Trophoblast cell (in vitro differentiated cells and primary cell): ENCODE measurements around the gene EDC4.

ENCODE experiments used
- DNase-seq, 2 donors: peaks; one replicate each; pipeline ENCODE4 v3.0.0-alpha.2; 2016
- H2AFZ ChIP-seq: 2 replicates; pipeline ENCODE4 v1.6.1; 2013; ENCODE audit warnings: low read length, moderate library complexity, mild to moderate bottlenecking; ENCODE audit not compliant: insufficient read depth, poor library complexity
- H2AK5ac ChIP-seq: 2 replicates; pipeline ENCODE4 v1.6.1; 2013; ENCODE audit warnings: mild to moderate bottlenecking, low read length
- H2BK120ac ChIP-seq: 2 replicates; pipeline ENCODE4 v1.6.1; 2013; ENCODE audit warnings: low read length, mild to moderate bottlenecking, moderate library complexity; ENCODE audit not compliant: insufficient read depth, poor library complexity
- H2BK12ac ChIP-seq: 2 replicates; pipeline ENCODE4 v1.6.1; 2013; ENCODE audit warnings: mild to moderate bottlenecking, low read length, moderate library complexity
- H2BK5ac ChIP-seq: 2 replicates; pipeline ENCODE4 v1.6.1; 2013; ENCODE audit warnings: low read length, low read depth, moderate library complexity, mild to moderate bottlenecking; ENCODE audit not compliant: poor library complexity
- H3K14ac ChIP-seq: 2 replicates; pipeline ENCODE4 v1.6.1; 2013; ENCODE audit warnings: mild to moderate bottlenecking, low read length
- H3K18ac ChIP-seq: 2 replicates; pipeline ENCODE4 v1.6.1; 2013; ENCODE audit warnings: mild to moderate bottlenecking, low read length
- H3K23ac ChIP-seq: 2 replicates; pipeline ENCODE4 v1.6.1; 2013; ENCODE audit warnings: low read length
- H3K27ac ChIP-seq: 2 replicates; pipeline ENCODE4 v1.5.1; 2013; ENCODE audit warnings: low read depth, mild to moderate bottlenecking, inconsistent platforms, low read length, moderate library complexity
- H3K27me3 ChIP-seq: 2 replicates; pipeline ENCODE4 v1.6.1; 2013; ENCODE audit warnings: inconsistent platforms, mild to moderate bottlenecking, low read length, moderate library complexity; ENCODE audit not compliant: insufficient read depth
- H3K36me3 ChIP-seq, 2 experiments: 1 replicate in 1 of 2; 2 replicates in 1 of 2; pipeline ENCODE4 v1.6.1; 2013; ENCODE audit warnings: low read length in 2 of 2, mild to moderate bottlenecking in 2 of 2, moderate library complexity in 1 of 2; ENCODE audit not compliant: insufficient read depth in 2 of 2, control insufficient read depth in 1 of 2
- H3K4ac ChIP-seq: 2 replicates; pipeline ENCODE4 v1.6.1; 2013; ENCODE audit warnings: low read depth, mild to moderate bottlenecking, low read length, moderate library complexity
- H3K4me1 ChIP-seq, 2 experiments: 1 replicate in 1 of 2; 2 replicates in 1 of 2; pipeline ENCODE4 v1.6.1; 2013; ENCODE audit warnings: low read length in 2 of 2, mild to moderate bottlenecking in 2 of 2, moderate library complexity in 1 of 2; ENCODE audit not compliant: insufficient read depth in 2 of 2, control insufficient read depth in 1 of 2
- H3K4me2 ChIP-seq: 2 replicates; pipeline ENCODE4 v1.6.1; 2013; ENCODE audit warnings: inconsistent platforms, mild to moderate bottlenecking, low read length, moderate library complexity
- H3K4me3 ChIP-seq: 2 replicates; pipeline ENCODE4 v1.5.1; 2013; ENCODE audit warnings: mild to moderate bottlenecking, low read depth, low read length, inconsistent platforms
- H3K79me1 ChIP-seq: one replicate; pipeline ENCODE4 v1.6.1; 2013; ENCODE audit warnings: low read length
- H3K79me2 ChIP-seq: 2 replicates; pipeline ENCODE4 v1.6.1; 2013; ENCODE audit warnings: low read length, mild to moderate bottlenecking; ENCODE audit not compliant: control insufficient read depth, insufficient read depth, poor library complexity
- H3K9ac ChIP-seq: 2 replicates; pipeline ENCODE4 v1.6.1; 2013; ENCODE audit warnings: mild to moderate bottlenecking, low read length
- H3K9me3 ChIP-seq: 2 replicates; pipeline ENCODE4 v1.6.1; 2013; ENCODE audit warnings: low read depth, mild to moderate bottlenecking, control low read depth, inconsistent platforms, low read length; ENCODE audit not compliant: insufficient read depth
- H4K12ac ChIP-seq: 2 replicates; pipeline ENCODE4 v1.6.1; 2013; ENCODE audit warnings: low read depth, mild to moderate bottlenecking, low read length, moderate library complexity
- H4K8ac ChIP-seq: 2 replicates; pipeline ENCODE4 v1.6.1; 2013; ENCODE audit warnings: low read depth, mild to moderate bottlenecking, low read length, moderate library complexity
- H4K91ac ChIP-seq: one replicate; pipeline ENCODE4 v1.6.1; 2013; ENCODE audit warnings: low read depth, mild to moderate bottlenecking, low read length, moderate library complexity
- WGBS: extraction: QIAGEN DNeasy Blood & Tissue Kit; methylation state at CpG from one replicate; pipeline ENCODE4 v1.1.7; 2013; ENCODE audit warnings: missing lambda C conversion rate; ENCODE audit not compliant: insufficient read length, insufficient coverage; ENCODE audit errors: extremely low coverage; 5-methylcytosine and 5-hydroxymethylcytosine counted together

The EDC4 gene

GRCh38 chr16:67892375-67892774 lies 19.5 kb downstream of the EDC4 start:
- H3K23ac ChIP-seq, result no peak overlapping the region
- H3K4me1 ChIP-seq, result peaks cover 5 to 8% of the 10 kb centered on the region in 2 experiments
- no CpG with 5 or more reads among the region's 5 CpGs for WGBS
- no peak overlapping the region for H3K27ac ChIP-seq
- H3K79me1 ChIP-seq, result peaks cover 6% of the 10 kb centered on the region
- peaks cover 8% of the 10 kb centered on the region for H3K79me2 ChIP-seq
- H3K4me3 ChIP-seq, result no peak overlapping the region
- H2AK5ac ChIP-seq, result no peak overlapping the region
- no peak for DNase-seq
- no peak overlapping the region for H3K18ac ChIP-seq
- H3K9ac ChIP-seq, result no peak overlapping the region
- no peak overlapping the region for H3K14ac ChIP-seq
- H4K12ac ChIP-seq, result no peak overlapping the region
- H3K4ac ChIP-seq, result no peak overlapping the region
- H4K8ac ChIP-seq, result no peak overlapping the region
- no peaks in the 10 kb centered on the region for H3K36me3 ChIP-seq
- H3K4me2 ChIP-seq, result peak overlapping the region; percentile 67
- no peaks in the 10 kb centered on the region for H3K9me3 ChIP-seq
- no peak overlapping the region for H2BK12ac ChIP-seq
- no peak overlapping the region for H2AFZ ChIP-seq
- H2BK5ac ChIP-seq, result no peak overlapping the region
- H4K91ac ChIP-seq, result no peak overlapping the region
- no peak overlapping the region for H2BK120ac ChIP-seq
- H3K27me3 ChIP-seq, result no peaks in the 10 kb centered on the region

GRCh38 chr16:67892899-67893742 lies 20.3 kb downstream of the EDC4 start, which contains the start of gene PSKH1:
TSS of gene PSKH1 (plus strand) at chr16:67893254. CDS start at chr16:67908750, 15,496 bp downstream.
- Histone ChIP-seq H2AFZ (peak within 1 kb of the TSS; percentile 98), H2BK12ac (no peak within 1 kb of the TSS), H3K14ac (peak within 1 kb of the TSS; percentile 97), H3K27me3 (no peaks in the 10 kb centered on the region), H2AK5ac (peak within 1 kb of the TSS; percentile 95), H3K79me2 (peaks cover 8% of the 10 kb centered on the region), H3K9ac (peak within 1 kb of the TSS; percentile 100), H3K27ac (peak within 1 kb of the TSS; percentile 61), H2BK120ac (peak within 1 kb of the TSS; percentile 97), H3K4me2 (peak within 1 kb of the TSS; percentile 96), H2BK5ac (peak within 1 kb of the TSS; percentile 78), H3K18ac (peak within 1 kb of the TSS; percentile 100), H3K9me3 (no peaks in the 10 kb centered on the region), H3K23ac (no peak within 1 kb of the TSS), H4K91ac (peak within 1 kb of the TSS; percentile 98), H3K79me1 (peaks cover 6% of the 10 kb centered on the region), H3K36me3 (no peaks in the 10 kb centered on the region), H4K12ac (peak within 1 kb of the TSS; percentile 98), H3K4me1 (peaks cover 5 to 8% of the 10 kb centered on the region in 2 experiments), H4K8ac (peak within 1 kb of the TSS; percentile 98), H3K4me3 (peak within 1 kb of the TSS; percentile 95), H3K4ac (peak within 1 kb of the TSS; percentile 71)
- DNase-seq, result peak; percentile 95 to 96
- no CpG with 5 or more reads among the region's 90 CpGs for WGBS

- WGBS, result no CpG with 5 or more reads among the region's 14 CpGs
Observed at GRCh38 chr16:67893743-67894399, 21.0 kb downstream of the EDC4 start.

GRCh38 chr16:67897231-67897630 lies 24.4 kb downstream of the EDC4 start:
- no peaks in the 10 kb centered on the region for H3K27me3 ChIP-seq
- no peak overlapping the region for H3K27ac ChIP-seq
- WGBS, result no CpG with 5 or more reads among the region's 3 CpGs
- no peak overlapping the region for H3K4ac ChIP-seq
- H3K18ac ChIP-seq, result no peak overlapping the region
- peaks cover 6% of the 10 kb centered on the region for H3K79me1 ChIP-seq
- no peak for DNase-seq
- no peak overlapping the region for H4K12ac ChIP-seq
- H3K23ac ChIP-seq, result no peak overlapping the region
- peaks cover 5 to 8% of the 10 kb centered on the region in 2 experiments for H3K4me1 ChIP-seq
- no peak overlapping the region for H3K4me2 ChIP-seq
- H4K8ac ChIP-seq, result no peak overlapping the region
- H3K79me2 ChIP-seq, result peaks cover 8% of the 10 kb centered on the region
- H3K36me3 ChIP-seq, result peaks cover 0 to 4% of the 10 kb centered on the region in 2 experiments
- H2BK120ac ChIP-seq, result no peak overlapping the region
- H3K4me3 ChIP-seq, result no peak overlapping the region
- no peak overlapping the region for H4K91ac ChIP-seq
- no peak overlapping the region for H3K9ac ChIP-seq
- H3K14ac ChIP-seq, result no peak overlapping the region
- no peaks in the 10 kb centered on the region for H3K9me3 ChIP-seq
- no peak overlapping the region for H2AK5ac ChIP-seq
- H2BK12ac ChIP-seq, result no peak overlapping the region
- no peak overlapping the region for H2BK5ac ChIP-seq
- H2AFZ ChIP-seq, result no peak overlapping the region

More at GRCh38 chr16:67893743-67894399, 21.0 kb downstream of the EDC4 start:
- Histone ChIP-seq H3K4ac (peak overlapping the region; percentile 71), H2AK5ac (peak overlapping the region; percentile 95), H3K9me3 (no peaks in the 10 kb centered on the region), H3K27ac (peak overlapping the region; percentile 61), H3K14ac (peak overlapping the region; percentile 97), H3K27me3 (no peaks in the 10 kb centered on the region), H3K4me1 (peaks cover 5 to 8% of the 10 kb centered on the region in 2 experiments), H4K91ac (peak overlapping the region; percentile 98), H3K9ac (peak overlapping the region; percentile 100), H3K79me2 (peaks cover 8% of the 10 kb centered on the region), H3K23ac (no peak overlapping the region), H3K4me3 (peak overlapping the region; percentile 95), H2BK120ac (peak overlapping the region; percentile 97), H3K79me1 (peaks cover 6% of the 10 kb centered on the region), H2BK12ac (no peak overlapping the region), H3K18ac (peak overlapping the region; percentile 100), H4K8ac (peak overlapping the region; percentile 98), H3K36me3 (no peaks in the 10 kb centered on the region), H2BK5ac (peak overlapping the region; percentile 78), H3K4me2 (peak overlapping the region; percentile 96), H2AFZ (peak overlapping the region; percentile 98), H4K12ac (peak overlapping the region; percentile 98)
- DNase-seq, result no peak
